HG03097 (cell line): Measurements from ENCODE around the gene PHLPP1.

Source experiments
- ATAC-seq: cut with Tn5 transposase; IDR thresholded peaks from one replicate; pipeline ENCODE4 v1.9.1; 2021; ENCODE audit not compliant: unreplicated experiment, low FRiP score

Gene PHLPP1

GRCh38 chr18:62841405-62841804 is 126.1 kb downstream of the PHLPP1 start:
- ATAC-seq, result no peak

GRCh38 chr18:62842898-62843297 is 127.6 kb downstream of the PHLPP1 start:
- no peak for ATAC-seq

- ATAC-seq, result peak; percentile 49
Measured at GRCh38 chr18:62844850-62845643, 129.7 kb downstream of the PHLPP1 start.

DNA sequence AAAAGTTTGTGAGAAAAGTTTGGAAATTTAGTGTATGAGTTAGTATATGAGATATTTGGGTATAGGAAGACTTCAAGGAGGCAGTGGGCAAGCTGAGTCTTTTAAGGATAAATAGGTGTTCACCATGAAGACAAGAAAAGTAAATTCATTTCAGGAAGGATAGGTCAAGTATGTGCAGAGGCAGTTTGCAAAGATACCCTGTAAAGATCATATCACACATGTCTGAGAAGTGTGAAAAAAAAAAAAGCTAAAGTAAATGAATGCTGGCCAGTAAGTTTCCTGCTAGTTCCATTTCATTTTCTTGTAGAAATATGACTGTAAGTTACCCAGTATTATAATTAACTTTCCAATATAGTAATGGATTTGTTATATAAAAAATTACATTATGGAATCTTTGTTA is 131.0 kb downstream of the PHLPP1 start:
- no peak for ATAC-seq

DNA sequence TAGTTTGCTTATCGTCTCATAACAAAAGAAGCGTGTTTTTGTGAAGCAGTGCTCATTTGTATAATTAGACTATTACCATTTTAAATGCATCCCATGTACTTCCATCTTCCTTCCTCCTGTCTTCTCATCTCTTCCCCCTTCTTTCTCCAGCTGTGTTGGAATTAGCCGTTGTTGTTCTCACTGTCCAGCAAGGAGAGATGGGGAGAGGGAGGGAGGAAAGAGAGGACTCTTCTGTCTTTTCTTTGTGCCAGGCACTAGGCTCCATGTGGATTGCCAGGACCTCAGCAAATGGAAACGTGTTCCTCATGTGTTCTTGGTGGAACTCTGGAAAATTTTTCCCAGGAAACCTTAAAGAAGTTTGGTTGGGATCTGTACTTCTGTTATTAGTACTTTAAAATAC is 131.7 kb downstream of the PHLPP1 start:
- no peak for ATAC-seq

- ATAC-seq, result no peak
Measured at GRCh38 chr18:62848946-62849345, 133.6 kb downstream of the PHLPP1 start.

DNA sequence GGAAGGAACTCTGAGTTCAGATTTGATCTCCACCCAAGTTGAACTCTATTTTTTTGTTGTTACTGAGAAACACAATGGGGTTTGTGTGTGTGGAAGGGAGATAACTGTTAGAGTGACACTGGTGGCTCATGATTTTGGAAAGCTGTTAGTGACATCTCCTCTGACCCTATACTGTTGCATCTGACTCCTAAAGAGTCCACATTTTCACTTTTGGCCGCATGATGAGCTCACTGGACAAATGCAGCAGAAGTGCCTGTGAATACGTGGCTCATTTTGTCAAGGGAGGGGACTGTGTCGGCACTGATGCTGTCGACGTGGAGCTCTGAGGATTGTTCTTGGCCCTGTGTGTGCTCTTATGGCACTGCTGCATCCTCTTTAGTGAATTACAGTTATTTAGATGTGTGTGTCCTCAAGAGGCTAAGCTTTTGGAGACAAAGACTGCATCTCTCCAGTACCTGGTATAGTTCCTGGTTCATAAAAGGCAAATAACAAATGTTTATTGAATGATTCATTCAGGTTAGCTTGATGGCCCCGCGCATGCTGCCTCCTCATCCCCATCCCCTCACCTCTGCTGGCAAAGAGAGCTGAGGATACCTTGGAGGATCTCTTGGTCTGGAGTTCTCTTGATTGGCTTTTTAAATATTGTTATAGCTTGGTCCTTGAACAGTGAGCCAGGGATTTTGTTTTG is 135.4 kb downstream of the PHLPP1 start:
- ATAC-seq, result no peak

- ATAC-seq, result no peak
Measured at GRCh38 chr18:62852851-62853250, 137.5 kb downstream of the PHLPP1 start.

GRCh38 chr18:62856294-62856693 is 141.0 kb downstream of the PHLPP1 start:
- ATAC-seq, result no peak

DNA sequence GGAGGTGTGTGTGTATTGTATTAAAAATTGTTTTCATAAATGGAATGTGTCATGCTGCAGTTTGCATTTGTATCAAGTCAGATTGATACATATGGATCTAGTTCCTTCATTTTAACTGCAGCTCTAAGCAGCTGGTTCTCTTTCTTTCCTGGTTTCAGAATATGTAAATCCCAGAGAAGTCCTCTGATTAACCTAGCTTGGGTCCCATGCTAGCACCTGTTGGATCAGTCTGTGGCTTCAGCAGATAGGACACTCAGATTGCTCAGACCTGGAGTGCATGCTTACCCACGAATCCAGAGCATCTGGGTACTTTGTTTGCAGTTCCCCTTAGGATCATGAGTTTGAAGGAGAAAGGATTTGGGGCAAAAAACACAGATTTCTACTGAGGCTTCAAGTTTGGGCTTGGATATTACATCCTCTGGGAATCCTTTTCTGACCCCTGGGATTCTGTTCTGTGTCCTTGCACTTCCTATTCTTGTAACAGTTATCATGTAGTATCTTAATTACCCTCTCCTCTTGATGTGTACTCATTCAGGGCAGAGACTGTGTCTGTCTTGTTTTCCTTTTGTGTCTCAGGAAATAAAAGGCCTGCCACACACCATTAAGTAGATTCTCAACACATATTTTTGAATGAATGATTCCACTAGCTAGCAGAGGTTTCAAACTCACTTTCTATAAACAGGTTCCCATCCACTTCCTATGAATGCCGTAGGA is 142.1 kb downstream of the PHLPP1 start:
- no peak for ATAC-seq

GRCh38 chr18:62860062-62860461 is 144.7 kb downstream of the PHLPP1 start:
- ATAC-seq, result no peak

DNA sequence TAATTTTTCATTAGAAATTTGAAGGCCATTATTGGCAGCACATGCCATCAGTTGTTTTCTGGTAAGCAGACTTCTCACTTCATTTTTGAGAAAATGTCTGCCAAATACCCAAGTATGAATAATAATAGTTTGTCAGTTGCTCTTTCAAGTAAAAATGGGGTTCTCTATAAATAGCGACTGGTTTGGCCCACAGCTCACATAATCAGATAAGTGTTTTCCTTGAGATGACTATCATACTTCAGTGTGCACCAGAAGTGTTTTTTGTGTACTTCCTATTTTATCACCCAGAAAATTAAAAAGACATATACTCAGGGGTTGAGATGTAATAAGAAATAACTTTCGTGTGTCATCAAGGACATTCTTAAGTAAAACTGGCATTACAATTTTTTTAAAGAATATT is 147.1 kb downstream of the PHLPP1 start:
- ATAC-seq, result no peak

GRCh38 chr18:62863579-62864001 is 148.2 kb downstream of the PHLPP1 start:
- ATAC-seq, result no peak

- ATAC-seq, result no peak
Measured at GRCh38 chr18:62865498-62865897, 150.2 kb downstream of the PHLPP1 start.

DNA sequence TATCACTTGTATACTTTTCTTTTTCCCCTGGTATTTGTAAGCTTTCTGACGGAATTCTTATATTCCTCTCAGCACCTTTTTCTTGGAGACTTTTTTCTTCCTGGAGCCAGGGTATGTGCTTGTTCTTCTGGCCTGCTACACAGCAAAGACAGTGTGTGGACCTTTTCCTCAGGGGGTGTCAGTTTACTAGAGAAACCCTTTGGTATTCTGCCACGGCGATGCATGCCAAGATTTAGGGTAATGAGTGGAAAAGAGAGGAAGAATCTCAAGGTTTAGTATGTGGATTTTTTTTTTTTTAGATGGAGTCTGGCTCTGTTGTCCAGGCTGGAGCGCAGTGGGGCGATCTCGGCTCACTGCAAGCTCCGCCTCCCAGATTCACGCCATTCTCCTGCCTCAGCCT is 152.2 kb downstream of the PHLPP1 start:
- no peak for ATAC-seq

GRCh38 chr18:62868645-62869044 is 153.3 kb downstream of the PHLPP1 start:
- no peak for ATAC-seq

GRCh38 chr18:62870643-62871042 is 155.3 kb downstream of the PHLPP1 start:
- no peak for ATAC-seq

DNA sequence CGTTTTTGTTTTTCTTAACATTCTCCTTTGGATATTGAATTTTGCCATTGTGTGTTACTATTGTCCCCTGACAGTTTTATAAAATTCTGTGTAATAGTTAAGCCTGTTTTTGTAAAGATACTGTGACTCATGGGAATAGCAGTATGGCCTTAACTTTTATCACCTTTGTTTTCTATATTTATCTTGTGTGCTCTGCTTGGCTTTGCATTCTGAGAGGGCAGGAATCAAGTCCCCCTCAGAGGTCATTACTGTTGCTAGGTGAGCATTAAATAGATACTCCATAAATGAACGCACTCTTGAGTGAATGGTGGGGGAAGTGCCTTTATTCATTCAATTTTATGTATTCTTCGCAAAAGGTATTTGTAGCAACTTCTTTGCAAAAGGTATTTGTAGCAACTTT is 160.0 kb downstream of the PHLPP1 start:
- ATAC-seq, result no peak

- ATAC-seq, result no peak
Measured at GRCh38 chr18:62876111-62876510, 160.8 kb downstream of the PHLPP1 start.

GRCh38 chr18:62876828-62877227 is 161.5 kb downstream of the PHLPP1 start:
- ATAC-seq, result no peak

DNA sequence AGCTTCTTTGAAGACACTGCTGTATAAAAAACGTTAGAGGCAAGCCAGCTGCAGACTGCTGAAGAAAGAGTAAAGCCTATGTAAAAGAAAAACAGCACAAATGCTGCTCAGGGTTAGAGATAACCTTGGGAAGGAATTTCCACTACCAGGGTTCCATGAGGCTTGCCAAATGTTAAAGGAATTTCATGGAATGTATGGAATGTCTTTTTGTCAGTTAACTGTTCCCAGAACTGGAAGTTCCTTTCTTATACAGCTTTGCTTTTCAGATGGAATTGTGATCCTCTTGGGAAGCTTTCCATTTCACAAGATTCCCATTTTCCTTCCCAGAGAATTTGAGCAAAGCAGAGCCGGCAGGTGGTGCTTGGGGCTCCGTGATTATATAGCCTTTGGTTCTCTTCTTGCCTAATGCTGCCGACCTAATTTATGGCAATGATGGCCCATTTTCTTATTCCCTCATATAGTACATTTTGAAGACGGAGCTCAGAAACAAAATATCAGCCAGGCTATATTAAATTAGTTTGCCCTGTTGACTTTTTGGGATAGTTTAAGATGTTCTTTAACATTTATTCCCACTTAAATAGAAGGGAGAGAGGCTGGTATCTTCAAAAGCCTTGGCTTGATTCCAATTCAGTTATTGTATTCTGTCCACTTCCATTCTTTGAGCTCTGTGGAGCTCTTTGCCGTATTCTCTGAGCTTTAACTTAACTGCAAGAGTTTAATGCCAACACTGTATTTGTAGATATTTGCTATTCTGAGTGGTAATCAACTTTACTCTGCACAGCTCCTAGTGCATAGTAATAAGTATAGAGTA is 162.3 kb downstream of the PHLPP1 start:
- no peak for ATAC-seq
